Adipocyte (in vitro differentiated cells): ENCODE measurements around the gene IL1RAPL2.
"Not testable (repeated sequence)": the region's sequence is repeated elsewhere in the genome, so short reads cannot be mapped to it uniquely, and the experiment has no call there.

Source experiments
- DNase-seq: peaks from one replicate; pipeline ENCODE4 v3.0.0-alpha.2; 2015; ENCODE audit warnings: low read depth
- H3K27me3 ChIP-seq: replicated peaks from 2 replicates; pipeline ENCODE4 v1.7.0; 2013; ENCODE audit warnings: mild to moderate bottlenecking, low read length, moderate library complexity; ENCODE audit not compliant: control insufficient read depth, insufficient read depth
- H3K36me3 ChIP-seq: 2 replicates; pipeline ENCODE4 v1.7.0; 2013; ENCODE audit warnings: low read length, mild to moderate bottlenecking, moderate library complexity; ENCODE audit not compliant: control insufficient read depth, insufficient read depth, severe bottlenecking
- H3K4me1 ChIP-seq: 2 replicates; pipeline ENCODE4 v1.7.0; 2013; ENCODE audit warnings: mild to moderate bottlenecking, low read length, moderate library complexity; ENCODE audit not compliant: control insufficient read depth, insufficient read depth
- H3K4me3 ChIP-seq: 2 replicates; pipeline ENCODE4 v1.7.0; 2013; ENCODE audit warnings: mild to moderate bottlenecking, low read length, moderate library complexity
- H3K9ac ChIP-seq: 2 replicates; pipeline ENCODE4 v1.7.0; 2013; ENCODE audit warnings: mild to moderate bottlenecking, low read length, moderate library complexity
- H3K9me3 ChIP-seq: 2 replicates; pipeline ENCODE4 v1.7.0; 2013; ENCODE audit warnings: mild to moderate bottlenecking, low read length, moderate library complexity; ENCODE audit not compliant: control insufficient read depth

Gene IL1RAPL2

GRCh38 chrX:104677517-104677916, 111.5 kb downstream of the IL1RAPL2 start:
- not testable (repeated sequence) for H3K4me3 ChIP-seq, H3K36me3 ChIP-seq, H3K27me3 ChIP-seq, DNase-seq, H3K9ac ChIP-seq, H3K4me1 ChIP-seq, H3K9me3 ChIP-seq

- peaks cover 10% of the 10 kb centered on the region for H3K27me3 ChIP-seq
- H3K9me3 ChIP-seq, result peaks cover 6% of the 10 kb centered on the region
- no peaks in the 10 kb centered on the region for H3K4me1 ChIP-seq
- H3K9ac ChIP-seq, result no peak overlapping the region
- DNase-seq, result no peak
- H3K36me3 ChIP-seq, result no peaks in the 10 kb centered on the region
- no peak overlapping the region for H3K4me3 ChIP-seq
Observed at GRCh38 chrX:104679175-104679574, 113.2 kb downstream of the IL1RAPL2 start.

- H3K36me3 ChIP-seq, result no peaks in the 10 kb centered on the region
Observed at GRCh38 chrX:104681214-104681613, 115.2 kb downstream of the IL1RAPL2 start.

GRCh38 chrX:104684077-104684476, 118.1 kb downstream of the IL1RAPL2 start:
- Histone ChIP-seq H3K9me3 (peaks cover 10% of the 10 kb centered on the region), H3K4me3 (no peak overlapping the region), H3K9ac (no peak overlapping the region), H3K36me3 (no peaks in the 10 kb centered on the region), H3K27me3 (peaks cover 17% of the 10 kb centered on the region), H3K4me1 (no peaks in the 10 kb centered on the region)
- DNase-seq, result no peak

More at GRCh38 chrX:104681214-104681613, 115.2 kb downstream of the IL1RAPL2 start:
- Histone ChIP-seq H3K27me3 (peaks cover 10% of the 10 kb centered on the region), H3K4me1 (no peaks in the 10 kb centered on the region), H3K9me3 (peaks cover 6% of the 10 kb centered on the region), H3K9ac (no peak overlapping the region), H3K4me3 (no peak overlapping the region)
- no peak for DNase-seq

- Histone ChIP-seq H3K4me1 (no peaks in the 10 kb centered on the region), H3K36me3 (no peaks in the 10 kb centered on the region), H3K27me3 (peaks cover 20% of the 10 kb centered on the region), H3K4me3 (no peak overlapping the region), H3K9me3 (peaks cover 5% of the 10 kb centered on the region), H3K9ac (no peak overlapping the region)
- DNase-seq, result no peak
Observed at GRCh38 chrX:104695593-104695992, 129.6 kb downstream of the IL1RAPL2 start.

- H3K9ac ChIP-seq, result no peak overlapping the region
- DNase-seq, result no peak
- H3K4me3 ChIP-seq, result no peak overlapping the region
- peaks cover 2% of the 10 kb centered on the region for H3K9me3 ChIP-seq
- no peaks in the 10 kb centered on the region for H3K36me3 ChIP-seq
- H3K4me1 ChIP-seq, result no peaks in the 10 kb centered on the region
- peaks cover 23% of the 10 kb centered on the region for H3K27me3 ChIP-seq
Observed at GRCh38 chrX:104696667-104697066, 130.7 kb downstream of the IL1RAPL2 start.

GRCh38 chrX:104697294-104697693, 131.3 kb downstream of the IL1RAPL2 start:
- H3K36me3 ChIP-seq, result no peaks in the 10 kb centered on the region
- H3K9me3 ChIP-seq, result no peaks in the 10 kb centered on the region
- H3K4me1 ChIP-seq, result no peaks in the 10 kb centered on the region
- peaks cover 21% of the 10 kb centered on the region for H3K27me3 ChIP-seq
- no peak for DNase-seq
- no peak overlapping the region for H3K9ac ChIP-seq
- H3K4me3 ChIP-seq, result no peak overlapping the region

- DNase-seq, result no peak
- Histone ChIP-seq H3K9me3 (no peaks in the 10 kb centered on the region), H3K36me3 (no peaks in the 10 kb centered on the region), H3K27me3 (peaks cover 32% of the 10 kb centered on the region), H3K4me3 (no peak overlapping the region), H3K9ac (no peak overlapping the region), H3K4me1 (no peaks in the 10 kb centered on the region)
Observed at GRCh38 chrX:104707042-104707441, 141.0 kb downstream of the IL1RAPL2 start.

GRCh38 chrX:104707572-104707971, 141.6 kb downstream of the IL1RAPL2 start:
- H3K4me3 ChIP-seq, result no peak overlapping the region
- DNase-seq, result no peak
- H3K36me3 ChIP-seq, result no peaks in the 10 kb centered on the region
- no peaks in the 10 kb centered on the region for H3K9me3 ChIP-seq
- peaks cover 32% of the 10 kb centered on the region for H3K27me3 ChIP-seq
- H3K4me1 ChIP-seq, result no peaks in the 10 kb centered on the region
- H3K9ac ChIP-seq, result no peak overlapping the region

GRCh38 chrX:104712515-104712914, 146.5 kb downstream of the IL1RAPL2 start:
- no peak for DNase-seq
- no peak overlapping the region for H3K4me3 ChIP-seq
- no peaks in the 10 kb centered on the region for H3K36me3 ChIP-seq
- no peaks in the 10 kb centered on the region for H3K9me3 ChIP-seq
- H3K9ac ChIP-seq, result no peak overlapping the region
- no peaks in the 10 kb centered on the region for H3K4me1 ChIP-seq
- peaks cover 16% of the 10 kb centered on the region for H3K27me3 ChIP-seq

- H3K36me3 ChIP-seq, result no peaks in the 10 kb centered on the region
Observed at GRCh38 chrX:104721854-104722253, 155.9 kb downstream of the IL1RAPL2 start.

GRCh38 chrX:104728456-104728855, 162.5 kb downstream of the IL1RAPL2 start:
- no peaks in the 10 kb centered on the region for H3K4me1 ChIP-seq
- DNase-seq, result no peak
- H3K27me3 ChIP-seq, result no peaks in the 10 kb centered on the region
- H3K4me3 ChIP-seq, result no peak overlapping the region
- no peaks in the 10 kb centered on the region for H3K36me3 ChIP-seq
- no peaks in the 10 kb centered on the region for H3K9me3 ChIP-seq
- H3K9ac ChIP-seq, result no peak overlapping the region

More at GRCh38 chrX:104721854-104722253, 155.9 kb downstream of the IL1RAPL2 start:
- no peak overlapping the region for H3K9ac ChIP-seq
- peaks cover 3% of the 10 kb centered on the region for H3K27me3 ChIP-seq
- H3K4me3 ChIP-seq, result no peak overlapping the region
- no peaks in the 10 kb centered on the region for H3K4me1 ChIP-seq
- no peaks in the 10 kb centered on the region for H3K9me3 ChIP-seq
- no peak for DNase-seq
